Measurements from ENCODE around the gene IPO4. TPM values are rescaled to one million over a fixed set of nuclear protein-coding genes. Genes with fewer than 3 reads are reported as not detected.

The IPO4 gene
- total and polyA plus RNA-seq, 10 of the 15 experiments (the other 5 are each of a cell fraction or from before 2014, with no cell fraction given): 7.8 to 139 (median 37.6) TPM

- in situ Hi-C loops (cut with MboI) (no loop called here), intact Hi-C loops (cut with micrococcal nuclease; ENCODE audit: unreplicated experiment) (loop anchor here (1.0 to 10.0 kb wide), 4 partner anchors 18 to 199 kb away; partner anchors contain the start of genes GMPR2 and NEDD8)
- H3K4me2 ChIP-seq (ENCODE audit: control insufficient read depth, insufficient read depth): peak overlapping the region; percentile 85
- H3K4me1 ChIP-seq (ENCODE audit: control insufficient read depth, insufficient read depth, low read length): peaks cover 15% of the 10 kb centered on the region
- RAD21 ChIA-PET (ENCODE audit: unreplicated experiment): interaction anchor here (0.7 to 3.6 kb wide), 11 partner anchors 18 to 105 kb away, joined by 3 to 23 read pairs (median 8); partner anchors contain the start of genes CIDEB, IPO4, IRF9 and TINF2
- DNase-seq (ENCODE audit: low read depth, low spot score) (no peak), FAIRE-seq (no peak), ATAC-seq (no peak)
- SMC1A ChIA-PET (ENCODE audit: uncharacterized antibody, unreplicated experiment): interaction anchor here (0.8 to 2.6 kb wide), 15 partner anchors 18 to 104 kb away, joined by 3 to 15 read pairs (median 4); partner anchors contain the start of genes CIDEB, IRF9, RABGGTA and TINF2
- peaks cover 19% of the 10 kb centered on the region for H3K79me2 ChIP-seq (ENCODE audit: control insufficient read depth, insufficient read depth, low read length)
- BruUV-seq (replicated peaks): TSS peak; percentile 92
- WGBS (ENCODE audit: insufficient coverage, insufficient replicate concordance, low lambda C conversion rate, missing lambda C conversion rate): 90% methylated on average over 7 of the region's 7 CpGs
- POLR2A ChIA-PET: interaction anchor here (0.6 to 4.3 kb wide), 27 partner anchors 8 to 144 kb away, joined by 3 to 50 read pairs (median 4); partner anchors contain the start of genes DCAF11, EMC9, IPO4 and IRF9
- H2AFZ ChIP-seq (ENCODE audit: control insufficient read depth, low read depth, low read length): peak overlapping the region; percentile 69
- CTCF ChIA-PET: interaction anchor here (0.7 to 6.3 kb wide), 24 partner anchors 12 to 216 kb away, joined by 3 to 54 read pairs (median 4); partner anchors contain the start of genes CIDEB, IPO4, IRF9 and PSME2
- no peaks in the 10 kb centered on the region for H3K27me3 ChIP-seq (replicated peaks in 1 of 2; ENCODE audit: control insufficient read depth in 2 of 2, insufficient read depth in 2 of 2, low read length in 1 of 2)
- H3K27ac ChIP-seq (ENCODE audit: control insufficient read depth, insufficient read depth): peak overlapping the region; percentile 89
- H3K36me3 ChIP-seq (ENCODE audit: control insufficient read depth in 2 of 2, insufficient read depth in 2 of 2, low read length in 1 of 2): peaks cover 4 to 26% of the 10 kb centered on the region in 2 experiments
- no peaks in the 10 kb centered on the region for H4K20me1 ChIP-seq (ENCODE audit: control insufficient read depth, insufficient read depth)
- TF ChIP-seq FOXM1 (IDR thresholded peaks at IDR 0.05; ENCODE audit: low read depth, low read length) (no peak), PAX8 (IDR thresholded peaks at IDR 0.05) (no peak), ATF7 (IDR thresholded peaks at IDR 0.05; ENCODE audit: low read depth) (no peak), BCLAF1 (IDR thresholded peaks at IDR 0.05) (no peak), MEF2A (IDR thresholded peaks at IDR 0.05; ENCODE audit: insufficient read depth, low read depth, low read length) (no peak), TCF7 (IDR thresholded peaks at IDR 0.05; ENCODE audit: borderline replicate concordance) (no peak), ZSCAN29 (IDR thresholded peaks at IDR 0.05) (no peak), NFYB (IDR thresholded peaks at IDR 0.05; ENCODE audit: insufficient read depth, low read depth, low read length) (no peak), MAX (IDR thresholded peaks at IDR 0.05; ENCODE audit: low read depth, low read length) (no peak), GATAD2B (conservative IDR thresholded peaks at IDR 0.05; ENCODE audit: low read depth) (no peak), ZBTB40 (IDR thresholded peaks at IDR 0.05; ENCODE audit: borderline replicate concordance) (no peak)
- H3K4me3 ChIP-seq: peak overlapping the region; percentile 62; the same call in 1 of the 2 replicates
- no peaks in the 10 kb centered on the region for H3K9me3 ChIP-seq (replicated peaks; ENCODE audit: control insufficient read depth, insufficient read depth, low read length)
- H3K9ac ChIP-seq (ENCODE audit: control insufficient read depth, insufficient read depth, low read length): peak overlapping the region; percentile 91
Observed at GRCh38 chr14:24213866-24214662, 25.4 kb upstream of the IPO4 start.

Measured in GM12878 (cell line).